Esophagus squamous epithelium (tissue), 5 donors: Measurements from ENCODE around the gene P4HB. TPM values are rescaled to one million over a fixed set of nuclear protein-coding genes. Genes with fewer than 3 reads are reported as not detected.
A peak's percentile ranks its signal among the peaks of the same experiment; 100 is the strongest.

Source experiments
- DNase-seq: peaks from one replicate; lab custom pipeline; 2025; lab: John Stamatoyannopoulos, UW
- H3K27ac ChIP-seq, 4 donors: fragments of 200-600 bp; sonication (generic); one replicate each; pipeline ENCODE4 v1.5.1; 2016 to 2019; ENCODE audit warnings: mild to moderate bottlenecking in 1 of 4
- H3K27me3 ChIP-seq, 4 donors: fragments of 200-600 bp; sonication (generic); 1 replicate in 3 of 4; 2 replicates in 1 of 4; pipeline versions ENCODE4 v1.5.1 to v1.6.0; 2017 to 2021; ENCODE audit warnings: antibody characterized with exemption in 1 of 4
- H3K36me3 ChIP-seq, 3 donors: fragments of 200-600 bp; sonication (generic); one replicate each; pipeline ENCODE4 v1.5.1; 2016 to 2019
- H3K4me1 ChIP-seq, 3 donors: fragments of 200-600 bp; sonication (generic); one replicate each; pipeline ENCODE4 v1.5.1; 2017 to 2019
- H3K4me3 ChIP-seq, 4 donors: fragments of 200-600 bp; sonication (generic); 1 replicate in 3 of 4; 2 replicates in 1 of 4; pipeline ENCODE4 v1.5.1; 2016 to 2019; ENCODE audit warnings: mild to moderate bottlenecking in 2 of 4, moderate library complexity in 1 of 4
- H3K9me3 ChIP-seq, 3 donors: fragments of 200-600 bp; sonication (generic); one replicate each; pipeline ENCODE4 v1.5.1; 2016 to 2019
- CTCF ChIP-seq, 6 experiments: fragments of 450-650 bp in 4 of 6; fragments of 200-600 bp in 2 of 6; sonication (generic) in 2 of 6; IDR thresholded peaks; one replicate each; pipeline ENCODE4 v1.5.1; 2016 to 2019; ENCODE audit warnings: antibody characterized with exemption in 6 of 6, mild to moderate bottlenecking in 4 of 6, moderate library complexity in 4 of 6
- POLR2A ChIP-seq, 4 donors: fragments of 450-650 bp; IDR thresholded peaks; one replicate each; pipeline ENCODE4 v1.6.1; 2017; ENCODE audit warnings: antibody characterized with exemption in 4 of 4, mild to moderate bottlenecking in 4 of 4, moderate library complexity in 3 of 4
- WGBS, 2 donors: methylation state at CpG; one replicate each; pipeline ENCODE4 v1.1.5; 2018; 5-methylcytosine and 5-hydroxymethylcytosine counted together
- intact Hi-C: fragments of 100-400 bp; cut with DNase I; formaldehyde crosslinking; loops from one replicate; pipeline ENCODE4 v1.15.0; 2022
- total RNA-seq, 4 donors: library from RNA; depleted of rRNA; stranded (reverse); fragments of >200 nt; gene quantifications; one replicate each; pipeline ENCODE4 v1.1.0, GENCODE V29; 2016
- donor health status: DM: yes; HTN: yes; CAD: no.

Gene P4HB
- total RNA-seq, 4 donors from 2014 or later, result 459 to 2,191 (median 1,569) TPM

DNA sequence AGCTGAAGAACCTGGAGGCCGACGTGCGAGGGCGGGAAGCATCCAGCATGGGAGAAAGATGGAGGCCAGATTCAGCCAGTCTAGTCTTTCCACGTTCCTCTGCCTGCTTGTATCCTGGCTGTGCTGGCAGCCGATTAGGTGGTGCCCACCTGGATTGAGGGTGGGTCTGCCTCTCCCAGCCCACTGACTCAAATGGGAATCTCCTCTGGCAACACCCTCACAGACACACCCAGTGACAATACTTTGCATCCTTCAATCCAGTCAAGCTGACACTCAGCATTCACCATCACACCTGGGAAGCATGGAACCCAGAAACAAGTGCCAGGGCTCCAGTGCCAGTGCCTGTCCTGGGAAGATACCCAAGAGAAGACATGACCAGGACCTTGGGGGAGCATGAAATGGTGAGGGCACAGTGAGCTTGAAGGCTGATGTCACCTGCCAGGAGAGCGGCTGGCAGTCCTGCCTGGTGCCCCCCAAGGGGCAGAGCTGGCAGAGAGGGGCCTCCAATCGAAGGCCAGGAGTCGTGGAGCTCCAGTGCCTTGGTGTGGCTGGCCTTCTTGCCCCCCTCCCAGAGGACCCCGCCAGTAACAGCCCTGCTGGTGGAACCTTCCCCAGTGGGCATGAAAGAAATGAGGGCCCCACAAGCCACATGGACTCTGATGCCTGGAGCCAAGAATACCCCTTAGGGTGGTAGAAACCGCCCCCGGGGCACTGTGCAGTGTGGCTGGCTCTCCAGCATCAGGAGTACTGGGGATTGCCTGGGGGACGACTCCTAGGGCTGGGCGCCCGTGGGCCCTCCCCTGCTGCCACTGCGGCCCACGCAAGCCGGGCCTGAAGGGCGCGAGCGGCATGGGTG, 41.1 kb upstream of the P4HB start:
- no peak for TF ChIP-seq POLR2A (IDR thresholded peaks at IDR 0.05)
- no peak for TF ChIP-seq CTCF (IDR thresholded peaks at IDR 0.05)
- peaks cover 0 to 20% (median 0%) of the 10 kb centered on the region in 4 donors for H3K27me3 ChIP-seq
- WGBS, 2 donors, result 94 to 98% methylated on average over 6 to 7 of the region's 21 CpGs

DNA sequence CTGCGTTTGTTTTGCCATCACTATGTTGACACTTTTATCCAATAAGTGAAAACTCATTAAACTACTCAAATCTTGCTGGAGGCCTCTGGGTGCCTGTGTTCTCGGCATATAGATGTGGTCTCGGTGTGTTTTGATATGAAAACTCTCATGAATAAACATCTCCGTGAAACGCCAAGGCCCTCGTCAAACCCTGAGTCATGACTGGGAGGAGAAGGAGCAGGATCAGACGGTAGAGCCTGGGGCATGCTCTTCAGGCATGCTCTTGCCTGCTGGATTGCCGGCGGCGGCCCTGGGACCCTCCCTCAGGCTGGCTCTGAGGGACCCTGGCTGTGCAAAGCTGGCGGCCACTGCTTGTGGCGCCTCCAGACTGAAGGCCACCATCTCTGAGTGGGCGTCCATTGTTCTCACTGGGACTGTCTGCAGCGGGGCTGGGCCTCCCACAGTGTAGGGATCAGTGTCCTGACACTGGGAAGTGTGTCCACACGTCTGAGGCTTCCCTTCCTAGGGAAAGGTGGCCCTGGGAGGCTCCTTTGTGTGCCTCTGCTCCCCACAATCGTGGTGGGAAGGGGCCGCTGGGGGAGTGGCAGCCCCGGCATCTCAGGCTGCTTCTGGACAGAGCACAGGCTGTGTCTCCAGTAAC, 40.0 kb upstream of the P4HB start:
- H3K4me1 ChIP-seq, result peaks cover 11 to 43% (median 13%) of the 10 kb centered on the region in 3 donors
- no peak overlapping the region for H3K4me3 ChIP-seq
- H3K27me3 ChIP-seq, result peaks cover 0 to 20% (median 0%) of the 10 kb centered on the region in 4 donors
- intact Hi-C loops, result no loop called here
- no peak overlapping the region for H3K27ac ChIP-seq
- no peaks in the 10 kb centered on the region for H3K9me3 ChIP-seq
- H3K36me3 ChIP-seq, result peaks cover 10 to 78% (median 21%) of the 10 kb centered on the region in 3 donors
- DNase-seq, result no peak
- TF ChIP-seq CTCF (IDR thresholded peaks at IDR 0.05) (no peak), POLR2A (IDR thresholded peaks at IDR 0.05) (no peak)
- 29 to 44% methylated on average over 7 to 11 of the region's 18 CpGs for WGBS, 2 donors

More for the DNA sequence above, 41.1 kb upstream of the P4HB start:
- no peak for DNase-seq
- Histone ChIP-seq H3K9me3 (no peaks in the 10 kb centered on the region), H3K36me3 (peaks cover 10 to 78% (median 15%) of the 10 kb centered on the region in 3 donors), H3K4me1 (peaks cover 11 to 43% (median 13%) of the 10 kb centered on the region in 3 donors), H3K27ac (no peak overlapping the region), H3K4me3 (peak overlapping the region; percentile 23 to 62 (median 39))
- intact Hi-C loops, result no loop called here

DNA sequence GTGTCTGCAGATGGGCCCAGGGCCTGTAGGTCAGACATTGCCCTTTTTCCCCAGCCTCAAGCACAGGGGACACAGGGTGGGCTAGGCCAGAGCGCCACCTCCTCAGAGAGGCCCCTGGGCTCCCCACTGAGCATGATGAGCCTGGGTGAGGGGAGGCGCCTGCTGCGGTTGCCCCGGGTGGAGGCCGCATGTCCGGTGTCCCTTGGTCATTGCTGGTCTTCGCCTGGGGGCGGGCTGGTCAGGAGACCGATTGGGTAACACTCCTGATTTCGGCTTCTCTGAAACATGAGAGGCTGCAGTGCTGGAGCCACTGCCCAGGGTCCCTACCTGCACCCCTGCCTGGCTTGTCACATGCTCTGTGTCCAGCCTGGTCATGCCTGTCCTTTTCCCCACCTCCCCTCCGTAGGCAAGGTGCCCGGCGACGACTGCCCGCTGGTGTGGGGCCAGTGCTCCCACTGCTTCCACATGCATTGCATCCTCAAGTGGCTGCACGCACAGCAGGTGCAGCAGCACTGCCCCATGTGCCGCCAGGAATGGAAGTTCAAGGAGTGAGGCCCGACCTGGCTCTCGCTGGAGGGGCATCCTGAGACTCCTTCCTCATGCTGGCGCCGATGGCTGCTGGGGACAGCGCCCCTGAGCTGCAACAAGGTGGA, 39.3 kb upstream of the P4HB start:
- intact Hi-C loops, result no loop called here
- DNase-seq, result no peak
- H3K4me3 ChIP-seq, result no peak overlapping the region
- no peaks in the 10 kb centered on the region for H3K9me3 ChIP-seq
- H3K27ac ChIP-seq, result no peak overlapping the region
- peaks cover 11 to 43% (median 13%) of the 10 kb centered on the region in 3 donors for H3K4me1 ChIP-seq
- H3K36me3 ChIP-seq, result peaks cover 10 to 78% (median 25%) of the 10 kb centered on the region in 3 donors
- peaks cover 0 to 20% (median 0%) of the 10 kb centered on the region in 4 donors for H3K27me3 ChIP-seq
- no peak for TF ChIP-seq POLR2A (IDR thresholded peaks at IDR 0.05)
- TF ChIP-seq CTCF (IDR thresholded peaks at IDR 0.05), result no peak
- WGBS, 2 donors, result 100% methylated on average over 2 of the region's 22 CpGs; no CpG with 5 or more reads in 1 of the 2 donors

DNA sequence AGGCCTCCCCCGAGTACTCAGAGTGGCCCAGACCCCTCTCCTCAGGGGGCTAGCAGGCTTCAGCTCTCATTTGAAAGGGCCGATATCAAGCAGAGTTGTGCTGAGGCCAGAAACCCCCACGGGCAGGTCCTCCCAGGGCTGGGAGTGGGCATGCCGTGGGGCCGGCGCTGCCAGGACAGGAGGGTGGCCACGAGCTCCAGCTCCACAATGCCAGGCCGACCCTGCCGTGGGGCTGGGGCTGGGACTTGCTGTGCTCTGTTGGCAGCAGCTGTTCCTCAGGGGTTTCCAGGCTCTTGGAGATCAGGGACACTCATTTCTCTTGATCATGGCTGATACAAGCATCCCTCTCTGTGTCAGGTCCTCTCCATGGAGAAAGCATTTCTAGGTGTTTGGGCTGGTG, 38.5 kb upstream of the P4HB start:
- DNase-seq, result no peak
- Histone ChIP-seq H3K4me3 (no peak overlapping the region), H3K36me3 (peaks cover 10 to 78% (median 25%) of the 10 kb centered on the region in 3 donors), H3K9me3 (no peaks in the 10 kb centered on the region), H3K27ac (peak overlapping the region in 1 of 4 donors; percentile 44), H3K27me3 (peaks cover 0 to 20% (median 0%) of the 10 kb centered on the region in 4 donors), H3K4me1 (peaks cover 11 to 43% (median 13%) of the 10 kb centered on the region in 3 donors)
- TF ChIP-seq CTCF (IDR thresholded peaks at IDR 0.05) (no peak), POLR2A (IDR thresholded peaks at IDR 0.05) (no peak)
- intact Hi-C loops, result no loop called here
- 78% methylated on average over 2 of the region's 9 CpGs; no CpG with 5 or more reads in 1 of the 2 donors for WGBS, 2 donors
